H1 (cell line): ENCODE results near the gene KANSL1. TPM values are rescaled to one million over a fixed set of nuclear protein-coding genes. Genes with fewer than 3 reads are reported as not detected.
A peak's percentile ranks its signal among the peaks of the same experiment; 100 is the strongest.

ENCODE experiments used
- CTCF ChIA-PET: fragments of 300-600 bp; sonication (Branson Sonifier 250); formaldehyde crosslinking; loops from one replicate; lab custom pipeline; 2021; ENCODE audit not compliant: partially characterized antibody; lab: Charles Lee
- POLR2A ChIA-PET: fragments of 300-600 bp; sonication (Branson Sonifier 250); formaldehyde crosslinking; loops from one replicate; lab custom pipeline; 2021; ENCODE audit warnings: inconsistent platforms; ENCODE audit not compliant: partially characterized antibody; lab: Charles Lee
- DNase-seq, 2 experiments: peaks; one replicate each; pipeline versions ENCODE4 v3.0.0 to v3.0.0-alpha.2; 2010 to 2022; ENCODE audit warnings: low spot score in 2 of 2, low read depth in 1 of 2, mixed read lengths in 1 of 2
- FAIRE-seq: peaks from 2 replicates; lab custom pipeline; 2011; peaks lifted over from hg19 to GRCh38; lab: Jason Lieb, UNC
- H2AFZ ChIP-seq: 2 replicates; pipeline ENCODE4 v1.8.1; 2012; ENCODE audit warnings: low read length, inconsistent platforms
- H2AK5ac ChIP-seq: 2 replicates; pipeline ENCODE4 v1.6.1; 2013; ENCODE audit warnings: low read depth, low read length
- H2BK120ac ChIP-seq: replicated peaks from 2 replicates; pipeline ENCODE3; 2013; ENCODE audit warnings: low read depth, low read length, inconsistent platforms
- H2BK12ac ChIP-seq: 2 replicates; pipeline ENCODE4 v1.6.1; 2013; ENCODE audit warnings: low read depth, low read length
- H2BK15ac ChIP-seq: 2 replicates; pipeline ENCODE4 v1.6.1; 2013; ENCODE audit warnings: low read length
- H2BK20ac ChIP-seq: 2 replicates; pipeline ENCODE4 v1.6.1; 2013; ENCODE audit warnings: low read length
- H2BK5ac ChIP-seq: 2 replicates; pipeline ENCODE4 v1.6.1; 2013; ENCODE audit warnings: low read depth, low read length
- H3K14ac ChIP-seq: 2 replicates; pipeline ENCODE4 v1.6.1; 2013; ENCODE audit warnings: inconsistent platforms; ENCODE audit not compliant: insufficient read length
- H3K18ac ChIP-seq: 2 replicates; pipeline ENCODE4 v1.6.1; 2013; ENCODE audit warnings: low read length; ENCODE audit errors: extremely low read depth
- H3K23ac ChIP-seq: 2 replicates; pipeline ENCODE4 v1.6.1; 2013; ENCODE audit warnings: inconsistent platforms; ENCODE audit not compliant: insufficient read length
- H3K23me2 ChIP-seq: 2 replicates; pipeline ENCODE4 v1.6.1; 2013; ENCODE audit warnings: low read depth, low read length
- H3K27ac ChIP-seq: 2 replicates; pipeline ENCODE4 v1.6.1; 2011; ENCODE audit warnings: low read depth, low read length, inconsistent platforms
- H3K27me3 ChIP-seq, 4 experiments: replicated peaks in 1 of 4; 1 replicate in 1 of 4; 2 replicates in 3 of 4; pipeline versions ENCODE4 v1.6.1 to v1.8.1; 2011 to 2013; ENCODE audit warnings: low read length in 3 of 4, mild to moderate bottlenecking in 3 of 4, inconsistent platforms in 2 of 4, mixed read lengths in 2 of 4, moderate library complexity in 1 of 4; ENCODE audit not compliant: control insufficient read depth in 3 of 4, insufficient read depth in 3 of 4; ENCODE audit errors: extremely low read depth in 1 of 4
- H3K36me3 ChIP-seq, 4 experiments: 2 replicates each; pipeline versions ENCODE4 v1.6.1 to v1.8.1; 2011 to 2013; ENCODE audit warnings: mild to moderate bottlenecking in 4 of 4, low read length in 3 of 4, moderate library complexity in 2 of 4, control low read depth in 1 of 4, inconsistent platforms in 1 of 4; ENCODE audit not compliant: insufficient read depth in 4 of 4, control insufficient read depth in 2 of 4
- H3K4ac ChIP-seq: replicated peaks from 2 replicates; pipeline ENCODE3; 2013; ENCODE audit warnings: low read length, low read depth, mixed read lengths, inconsistent platforms; ENCODE audit not compliant: insufficient read length
- H3K4me1 ChIP-seq, 4 experiments: replicated peaks in 1 of 4; 1 replicate in 1 of 4; 2 replicates in 3 of 4; pipeline versions ENCODE4 v1.6.1 to v1.8.1; 2011 to 2013; ENCODE audit warnings: low read length in 3 of 4, inconsistent platforms in 2 of 4, mixed read lengths in 1 of 4; ENCODE audit not compliant: insufficient read depth in 4 of 4, control insufficient read depth in 3 of 4
- H3K4me2 ChIP-seq, 2 experiments: 2 replicates each; pipeline versions ENCODE4 v1.6.1 to v1.8.1; 2011 to 2013; ENCODE audit warnings: low read depth in 2 of 2, low read length in 2 of 2, control low read depth in 1 of 2, inconsistent platforms in 1 of 2, mild to moderate bottlenecking in 1 of 2; ENCODE audit not compliant: insufficient read depth in 1 of 2
- H3K4me3 ChIP-seq, 4 experiments: fragments of 200-600, 300-600 bp in 1 of 4; sonication (generic), shearing (Covaris generic), sonication (Bioruptor Twin) in 1 of 4; 2 replicates each; pipeline versions ENCODE4 v1.5.1 to v1.8.1; 2011 to 2016; ENCODE audit warnings: low read length in 4 of 4, low read depth in 3 of 4, control low read depth in 2 of 4, inconsistent platforms in 2 of 4, mild to moderate bottlenecking in 2 of 4, mixed read lengths in 1 of 4, moderate library complexity in 1 of 4; ENCODE audit not compliant: insufficient read depth in 2 of 4; ENCODE audit errors: extremely low read depth in 1 of 4
- H3K56ac ChIP-seq: replicated peaks from 2 replicates; pipeline ENCODE3; 2013; ENCODE audit warnings: low read depth, mild to moderate bottlenecking, mixed read lengths, low read length, inconsistent platforms; ENCODE audit not compliant: insufficient read length
- H3K79me1 ChIP-seq: 2 replicates; pipeline ENCODE4 v1.6.1; 2013; ENCODE audit warnings: low read depth, low read length, control low read depth
- H3K79me2 ChIP-seq, 2 experiments: 2 replicates each; pipeline versions ENCODE4 v1.6.1 to v1.8.1; 2012 to 2013; ENCODE audit warnings: low read length in 2 of 2, mild to moderate bottlenecking in 2 of 2, inconsistent platforms in 1 of 2; ENCODE audit not compliant: insufficient read depth in 2 of 2, control insufficient read depth in 1 of 2
- H3K9ac ChIP-seq, 4 experiments: replicated peaks in 1 of 4; 1 replicate in 1 of 4; 2 replicates in 3 of 4; pipeline versions ENCODE4 v1.6.1 to v1.8.1; 2011 to 2013; ENCODE audit warnings: low read depth in 3 of 4, low read length in 3 of 4, control low read depth in 2 of 4, mild to moderate bottlenecking in 2 of 4, moderate library complexity in 2 of 4, inconsistent platforms in 1 of 4; ENCODE audit errors: extremely low read depth in 1 of 4
- H3K9me3 ChIP-seq, 2 experiments: 2 replicates each; pipeline versions ENCODE4 v1.6.1 to v1.8.1; 2012 to 2013; ENCODE audit warnings: mild to moderate bottlenecking in 2 of 2, moderate library complexity in 2 of 2, control low read depth in 1 of 2, inconsistent platforms in 1 of 2, low read depth in 1 of 2, low read length in 1 of 2, mixed read lengths in 1 of 2; ENCODE audit not compliant: insufficient read depth in 2 of 2
- H4K20me1 ChIP-seq, 2 experiments: replicated peaks in 1 of 2; 2 replicates each; pipeline versions ENCODE3 to v1.8.1; 2011 to 2013; ENCODE audit warnings: inconsistent platforms in 2 of 2, low read length in 2 of 2, mild to moderate bottlenecking in 1 of 2; ENCODE audit not compliant: insufficient read depth in 2 of 2, control insufficient read depth in 1 of 2
- H4K5ac ChIP-seq: 2 replicates; pipeline ENCODE4 v1.6.1; 2013; ENCODE audit warnings: low read length, low read depth, mixed read lengths, inconsistent platforms; ENCODE audit not compliant: insufficient read length
- H4K8ac ChIP-seq: 2 replicates; pipeline ENCODE4 v1.8.0; 2013; ENCODE audit warnings: mild to moderate bottlenecking, moderate library complexity, low read length, inconsistent platforms; ENCODE audit not compliant: insufficient read depth; ENCODE audit errors: extremely low read depth
- H4K91ac ChIP-seq: replicated peaks from 2 replicates; pipeline ENCODE3; 2013; ENCODE audit warnings: low read length, mixed read lengths, inconsistent platforms; ENCODE audit not compliant: insufficient read length
- CBX5 ChIP-seq: fragments of 300-800, 300-1000 bp; sonication (generic); IDR thresholded peaks from 2 replicates; pipeline ENCODE4 v1.7.1; 2016; ENCODE audit warnings: antibody characterized with exemption, low read length, low read depth
- CBX8 ChIP-seq: fragments of 300-800, 300-1000 bp; sonication (generic); IDR thresholded peaks from 2 replicates; pipeline ENCODE4 v1.7.1; 2016; ENCODE audit warnings: low read depth, low read length, borderline replicate concordance
- CEBPB ChIP-seq: IDR thresholded peaks from 2 replicates; pipeline ENCODE4 v1.6.1; 2012; ENCODE audit warnings: low read depth, low read length
- JUND ChIP-seq: IDR thresholded peaks from 2 replicates; pipeline ENCODE4 v1.6.1; 2011; ENCODE audit warnings: mild to moderate bottlenecking, improper control_type of control experiment, low read length
- POLR2AphosphoS5 ChIP-seq: IDR thresholded peaks from 2 replicates; pipeline ENCODE4 v1.6.1; 2011; ENCODE audit warnings: low read depth, low read length
- RXRA ChIP-seq: IDR thresholded peaks from 2 replicates; pipeline ENCODE4 v1.6.1; 2011; ENCODE audit warnings: low read depth, mild to moderate bottlenecking, low read length, moderate library complexity; ENCODE audit not compliant: insufficient read depth
- SIN3A ChIP-seq, 2 experiments: IDR thresholded peaks in 1 of 2; conservative IDR thresholded peaks in 1 of 2; 2 replicates each; pipeline ENCODE4 v1.6.1; 2011 to 2012; ENCODE audit warnings: low read length in 2 of 2, improper control_type of control experiment in 1 of 2, low read depth in 1 of 2, mild to moderate bottlenecking in 1 of 2
- WGBS, 2 experiments: shearing (Covaris generic) in 1 of 2; methylation state at CpG; one replicate each; pipeline versions ENCODE4 v1.1.6 to v1.1.7; 2013 to 2015; ENCODE audit warnings: low lambda C conversion rate in 2 of 2, mixed read lengths in 2 of 2, inconsistent platforms in 1 of 2, low coverage in 1 of 2, missing lambda C conversion rate in 1 of 2; ENCODE audit not compliant: insufficient replicate concordance in 2 of 2, insufficient coverage in 1 of 2, insufficient read length in 1 of 2; ENCODE audit errors: extremely low coverage in 1 of 2, missing lambda C conversion rate in 1 of 2; 5-methylcytosine and 5-hydroxymethylcytosine counted together
- polyA plus RNA-seq, 7 experiments: library from polyadenylated mRNA; depleted of rRNA in 3 of 7; stranded (reverse) in 5 of 7; unstranded in 2 of 7; fragments of >200 nt in 5 of 7; fragments of 200-250 nt in 2 of 7; gene quantifications; 1 replicate in 5 of 7; 2 replicates in 1 of 7; 4 replicates in 1 of 7; pipeline versions ENCODE4 v1.2.1 to v1.2.3, GENCODE V29; 2011 to 2013; ENCODE audit warnings: missing spikeins in 2 of 7, mixed read lengths in 2 of 7
- total RNA-seq: library from RNA; stranded (reverse); fragmentation: NEBNext Ultra II Directional; extraction: Animal tissue kit (Norgen Biotek cat#: 25700); gene quantifications from 2 replicates; pipeline ENCODE4 v1.2.1, GENCODE V29; 2021
- TF ChIP-seq, protein P1 (sequence below): IDR thresholded peaks from 2 replicates; pipeline ENCODE4 v1.6.1; 2011; ENCODE audit warnings: low read depth, mild to moderate bottlenecking, low read length; ENCODE audit not compliant: insufficient read depth

The KANSL1 gene
- total and polyA plus RNA-seq, 2 of the 8 experiments (the other 6 are each of a cell fraction or from before 2014, with no cell fraction given): 34.0 to 128 TPM

DNA sequence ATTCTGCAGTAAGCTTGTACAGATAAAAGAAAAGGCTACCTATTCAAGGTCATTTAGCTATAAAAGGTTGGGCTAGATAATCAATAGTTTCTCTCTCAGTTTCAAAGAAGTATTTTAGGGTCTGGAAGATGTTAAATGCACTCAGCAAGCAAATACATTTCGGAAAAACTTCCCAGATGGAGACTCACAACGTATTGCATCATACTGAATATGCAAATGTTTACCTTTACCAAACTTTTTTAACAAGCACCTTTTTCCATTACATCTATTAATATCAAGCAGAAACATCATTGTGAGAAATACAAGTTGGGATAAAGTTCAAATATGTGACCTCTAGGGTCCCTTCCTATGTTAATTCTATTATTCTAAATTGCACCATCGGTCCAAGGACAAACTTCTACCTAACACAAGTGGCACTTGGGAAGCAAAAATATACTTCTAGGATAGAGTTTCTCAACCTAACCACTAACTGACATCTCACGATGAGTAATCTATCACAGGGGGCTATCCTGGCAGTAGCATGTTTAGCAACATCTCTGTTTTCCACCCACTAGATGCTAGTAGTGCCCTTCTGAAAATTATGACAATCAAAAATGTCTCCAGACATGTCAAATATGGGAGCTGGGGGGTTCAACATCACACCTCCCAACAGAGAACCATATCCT is 14.5 kb downstream of the KANSL1 start:
- peak; percentile 60 for FAIRE-seq
- POLR2A ChIA-PET: interaction anchor here (1.0 to 18.1 kb wide), 6 partner anchors 5 to 603 kb away, joined by 3 to 208 read pairs (median 21); partner anchors contain the start of gene KANSL1

More for the DNA sequence above, 14.5 kb downstream of the KANSL1 start:
- Histone ChIP-seq H2BK15ac (no peak overlapping the region), H4K20me1 (peaks cover 48 to 73% of the 10 kb centered on the region in 2 experiments), H3K23ac (no peak overlapping the region), H2BK12ac (no peak overlapping the region), H3K23me2 (no peaks in the 10 kb centered on the region), H3K18ac (no peak overlapping the region), H3K79me2 (peaks cover 95 to 100% of the 10 kb centered on the region in 2 experiments), H3K9ac (no peak overlapping the region), H2BK5ac (no peak overlapping the region), H3K4me2 (peak overlapping the region in 1 of 2 experiments; percentile 5; a peak in 1 of 4 replicates), H2AFZ (no peak overlapping the region), H2AK5ac (no peak overlapping the region), H4K91ac (no peak overlapping the region), H3K4me3 (no peak overlapping the region), H3K79me1 (peaks cover 4% of the 10 kb centered on the region), H3K14ac (no peak overlapping the region), H3K27ac (no peak overlapping the region), H3K4ac (no peak overlapping the region), H2BK20ac (no peak overlapping the region), H3K36me3 (no peaks in the 10 kb centered on the region), H3K4me1 (peaks cover 13 to 35% (median 29%) of the 10 kb centered on the region in 4 experiments), H4K8ac (no peak overlapping the region), H3K56ac (no peak overlapping the region), H4K5ac (peak overlapping the region; percentile 68), H3K27me3 (no peaks in the 10 kb centered on the region), H2BK120ac (no peak overlapping the region), H3K9me3 (no peaks in the 10 kb centered on the region)
- 68% methylated on average over 4 of the region's 4 CpGs; no CpG with 5 or more reads in 1 of the 2 experiments for WGBS, 2 experiments
- TF ChIP-seq POLR2AphosphoS5: no peak
- TF ChIP-seq, protein P1, sequence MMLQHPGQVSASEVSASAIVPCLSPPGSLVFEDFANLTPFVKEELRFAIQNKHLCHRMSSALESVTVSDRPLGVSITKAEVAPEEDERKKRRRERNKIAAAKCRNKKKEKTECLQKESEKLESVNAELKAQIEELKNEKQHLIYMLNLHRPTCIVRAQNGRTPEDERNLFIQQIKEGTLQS: peak; percentile 39; the same call in 1 of the 2 replicates
- TF ChIP-seq RXRA: no peak
- no peak for TF ChIP-seq CBX8
- TF ChIP-seq SIN3A (conservative IDR thresholded peaks at IDR 0.05 in 1 of 2, IDR thresholded peaks at IDR 0.05 in 1 of 2; ENCODE audit: low read depth in 1 of 2, low read length in 2 of 2): no peak
- no peak for TF ChIP-seq CBX5
- TF ChIP-seq CEBPB: peak; percentile 98
- peak; percentile 69; the same call in 1 of the 2 replicates for TF ChIP-seq JUND
- CTCF ChIA-PET: interaction anchor here (0.7 to 10.0 kb wide), 11 partner anchors 6 to 134 kb away, joined by 3 to 80 read pairs (median 3); partner anchors contain the start of gene KANSL1
- DNase-seq: no peak
